Stimulated activated CD8-positive, alpha-beta memory T cell treated with anti-CD3 and anti-CD28 coated beads, Interleukin-15, amount 100 ng/mL, for 4 hours (primary cell): ENCODE measurements around the gene FLT3.

Source experiments
- DNase-seq, 2 donors: peaks; one replicate each; pipeline ENCODE4 v3.0.0-alpha.2; 2020; ENCODE audit warnings: low read depth in 2 of 2

The FLT3 gene

DNA sequence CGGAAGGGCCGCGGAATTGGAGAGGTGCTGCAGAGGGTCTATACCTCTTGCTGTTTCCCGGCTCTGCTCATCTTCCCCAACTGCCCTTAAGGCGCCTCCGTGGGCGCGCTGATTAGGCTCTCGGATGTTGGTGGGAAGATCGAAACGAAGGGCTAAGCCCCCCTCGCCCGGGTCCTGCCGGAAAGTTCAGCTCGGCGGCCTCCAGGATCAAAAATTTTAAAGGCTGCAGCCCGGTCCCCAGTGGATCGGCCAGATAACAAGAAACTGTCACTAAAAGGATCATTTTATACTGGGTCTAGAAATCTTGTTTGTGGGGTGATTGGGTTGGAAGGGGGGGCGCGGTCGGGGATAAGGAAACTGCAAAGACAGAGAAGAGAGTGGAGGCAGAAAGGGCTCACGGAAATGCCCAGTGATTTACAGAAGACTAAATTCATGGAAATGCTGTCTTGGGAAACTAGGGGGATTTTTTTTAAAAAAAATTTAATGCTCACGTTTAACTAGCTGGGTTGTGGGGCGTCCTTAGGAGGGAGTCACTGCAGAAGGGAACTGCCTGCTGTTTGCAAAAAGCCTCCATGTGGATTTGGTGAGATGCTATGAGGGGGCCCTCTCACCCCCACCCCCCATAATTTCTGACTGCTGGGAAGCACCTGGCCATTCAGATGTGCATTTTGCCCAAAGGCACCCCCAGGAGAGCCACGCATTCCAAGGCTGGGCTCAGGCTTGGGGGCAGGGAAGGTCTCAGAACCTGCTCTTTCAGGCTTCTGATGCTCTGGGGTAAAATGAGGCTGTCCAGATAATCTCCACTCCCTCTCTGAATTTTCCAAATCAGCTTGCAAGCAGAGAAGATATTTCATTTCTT lies 138.9 kb downstream of the FLT3 start:
- DNase-seq, result no peak

DNA sequence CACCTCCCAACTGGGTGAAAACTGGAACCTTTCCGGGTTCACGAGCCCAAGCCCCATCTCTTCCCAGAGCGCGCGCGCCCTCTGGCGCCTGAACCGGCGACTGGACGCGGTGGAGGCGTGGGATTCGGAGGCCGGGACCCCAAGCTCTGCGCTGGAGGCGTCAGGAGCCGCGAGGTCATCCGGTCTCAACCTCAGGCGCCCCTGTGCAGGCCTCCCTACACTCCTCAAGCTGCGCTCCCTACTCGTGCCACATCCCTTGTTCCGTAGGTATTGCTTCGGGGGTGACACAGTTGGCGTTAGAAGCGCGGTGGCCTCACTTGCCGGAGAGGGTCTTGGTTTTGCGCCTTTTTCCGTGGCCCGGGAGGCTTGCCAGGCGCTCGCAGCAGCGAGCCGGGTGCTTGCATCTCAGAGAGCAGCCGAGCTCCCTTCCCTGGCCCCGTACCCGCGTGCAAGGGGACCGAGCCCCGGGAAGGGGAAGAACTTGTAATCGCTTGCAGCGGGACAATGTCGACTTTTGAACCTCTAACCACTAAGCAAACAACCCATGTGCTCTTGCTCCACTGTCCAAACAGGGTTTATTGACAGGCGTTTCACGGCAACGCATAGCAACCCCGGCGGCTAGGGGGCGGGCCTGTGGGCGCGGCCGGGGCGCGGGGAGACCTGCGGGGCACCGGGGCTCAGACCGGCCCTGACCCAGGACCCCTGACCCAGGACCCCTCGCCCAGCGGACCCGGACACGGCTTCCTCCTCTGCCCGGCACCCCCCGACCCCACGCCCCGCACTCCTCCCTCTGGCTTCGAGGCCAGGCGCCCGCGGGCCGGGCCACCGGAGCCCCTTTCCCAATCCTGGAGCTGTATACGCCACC lies 139.8 kb downstream of the FLT3 start:
- no peak for DNase-seq

DNA sequence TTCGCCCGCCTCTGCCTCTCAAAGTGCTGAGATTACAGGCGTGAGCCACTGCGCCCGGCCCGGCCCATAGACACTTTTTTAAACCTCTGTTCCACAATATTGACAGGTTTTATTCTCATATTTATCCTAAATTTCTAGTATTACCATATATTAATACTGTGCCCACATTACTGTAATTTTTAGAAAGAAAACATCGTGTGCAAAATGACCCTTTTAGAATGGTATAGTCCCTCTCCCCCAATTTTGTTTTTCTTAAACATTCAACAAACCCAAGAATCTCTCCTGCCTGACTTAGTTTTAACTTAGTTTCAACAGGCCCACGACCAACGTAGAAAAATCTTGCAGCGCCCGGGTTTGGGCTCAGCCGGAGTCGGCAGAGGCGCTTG lies 140.4 kb downstream of the FLT3 start:
- no peak for DNase-seq

DNA sequence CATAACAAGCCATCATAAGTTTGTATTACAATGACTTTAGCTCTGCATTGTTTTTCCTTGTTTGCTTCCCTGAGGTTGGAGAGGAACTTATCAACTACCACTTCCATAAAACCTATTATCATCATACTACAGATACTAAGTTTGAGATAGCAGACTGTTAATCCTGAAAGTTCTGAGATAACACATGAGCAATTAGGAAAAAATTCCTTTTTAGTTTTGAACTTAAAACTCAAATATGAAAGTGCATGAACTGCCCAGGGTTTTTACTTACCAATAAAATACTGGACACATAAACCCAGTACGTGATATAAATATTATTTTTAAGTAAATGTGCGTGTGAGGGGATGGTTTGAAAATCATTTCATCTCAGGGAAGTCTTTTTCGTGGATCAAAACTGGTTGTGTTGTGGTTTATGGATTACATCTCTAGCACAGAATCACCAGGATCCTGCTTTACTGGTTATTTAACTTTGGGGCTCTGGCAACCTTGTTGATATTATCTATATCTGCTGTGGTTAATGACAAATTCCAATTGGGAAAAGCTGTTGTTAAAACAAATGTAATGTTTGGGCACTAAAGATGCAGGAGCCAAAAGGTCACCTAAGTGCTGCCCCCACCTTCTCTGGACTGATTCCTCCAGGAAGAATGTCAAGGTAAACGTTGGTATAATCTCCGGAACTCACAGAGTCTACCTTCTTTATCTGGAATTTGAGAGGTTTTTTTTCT lies 143.6 kb downstream of the FLT3 start:
- no peak for DNase-seq

DNA sequence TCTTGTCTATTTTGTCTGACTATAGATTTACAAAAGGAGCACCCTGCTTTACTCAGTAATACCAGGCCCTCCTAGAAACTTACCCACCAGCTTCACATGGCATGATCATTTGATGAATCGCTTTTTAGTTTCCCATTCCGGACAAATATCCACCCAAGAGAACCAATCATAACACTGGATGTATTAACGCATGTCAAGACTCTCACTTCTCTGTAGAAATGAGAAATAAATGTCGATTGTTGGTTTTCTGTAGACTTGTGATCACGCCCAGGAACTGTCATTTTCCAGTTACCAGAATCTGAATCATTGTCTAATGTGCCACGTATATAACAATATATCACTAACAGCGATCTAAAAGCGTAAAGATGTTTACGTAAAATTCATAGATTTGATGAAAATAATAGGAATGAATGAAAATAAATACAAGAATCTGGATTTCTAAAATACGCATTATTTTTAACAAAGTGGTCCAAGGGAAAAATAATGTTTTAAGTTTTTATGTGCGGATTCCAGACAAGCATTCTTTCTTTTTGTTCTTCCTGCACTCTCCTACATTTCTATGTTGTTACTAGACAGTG lies 145.3 kb downstream of the FLT3 start:
- DNase-seq, result no peak

DNA sequence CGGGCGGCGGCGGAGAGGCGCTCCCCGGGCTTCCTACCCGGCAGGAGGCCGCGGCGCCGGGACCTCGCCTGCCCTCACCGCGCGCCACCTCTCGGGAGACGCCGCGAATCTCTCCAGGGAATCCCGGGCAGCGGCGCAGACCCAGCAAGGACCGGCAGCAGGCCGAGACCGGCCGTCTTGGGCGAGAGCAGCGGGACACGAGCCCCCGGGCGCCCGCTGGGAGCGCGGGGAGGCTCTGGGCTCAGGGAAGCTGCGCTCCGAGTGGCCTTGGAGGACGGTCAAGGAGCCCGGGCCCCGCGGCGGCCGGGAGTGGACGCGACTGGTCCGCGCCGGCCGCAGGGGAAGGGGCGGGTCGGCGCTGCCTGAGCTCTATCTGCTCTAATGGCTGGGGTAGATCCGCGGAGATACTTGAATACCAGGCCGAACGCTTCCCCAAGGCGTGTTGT lies 145.9 kb downstream of the FLT3 start:
- no peak for DNase-seq

DNA sequence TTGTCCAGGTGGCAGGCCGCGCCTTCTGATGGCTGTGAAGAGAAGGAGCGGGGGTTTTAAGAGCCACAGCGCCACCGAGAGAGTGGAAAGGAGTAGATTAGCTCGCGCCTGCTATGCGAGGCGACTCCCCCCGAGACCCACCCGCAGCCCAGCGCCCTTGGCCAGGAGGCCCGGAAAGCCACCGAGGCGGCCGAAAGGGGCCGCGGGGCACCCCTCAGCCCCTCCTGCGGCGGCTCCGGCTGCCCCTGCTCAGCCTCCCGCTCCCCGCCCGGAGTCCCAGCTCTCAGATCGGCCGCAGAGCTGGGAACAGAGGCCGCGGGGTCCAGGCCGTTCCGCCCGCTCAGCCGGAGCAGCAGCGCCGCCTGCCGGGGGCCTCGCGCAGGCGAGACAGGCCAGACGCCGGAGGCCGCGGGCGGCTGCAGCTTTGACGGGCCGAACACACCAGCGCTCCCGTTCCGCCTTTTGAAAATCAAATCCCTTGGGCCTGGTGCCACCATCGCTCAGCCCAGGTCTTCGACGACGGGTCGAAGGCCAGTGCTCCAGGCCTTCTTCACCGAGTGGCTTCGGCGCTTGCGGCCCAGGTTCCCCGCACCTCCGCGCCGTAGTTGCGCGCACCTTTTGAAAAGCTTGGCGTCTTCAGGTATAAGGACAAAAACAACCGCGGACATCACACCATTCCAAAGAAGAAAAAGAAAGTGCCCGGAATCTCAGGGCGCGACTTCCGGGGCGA lies 146.5 kb downstream of the FLT3 start:
- DNase-seq, result peak; percentile 7 to 16
